Spleen (tissue), 7 donors: Measurements from ENCODE around the gene VWC2.

Experiments used
- POLR2A ChIP-seq, 3 donors: fragments of 450-650 bp; IDR thresholded peaks; one replicate each; pipeline ENCODE4 v1.5.1; 2017; ENCODE audit warnings: antibody characterized with exemption in 3 of 3, mild to moderate bottlenecking in 1 of 3
- TF ChIP-seq, protein P1 (sequence below), 11 experiments: fragments of 200-600 bp in 7 of 11; fragments of 450-650 bp in 4 of 11; sonication (generic) in 4 of 11; IDR thresholded peaks in 8 of 11; conservative IDR thresholded peaks in 3 of 11; 1 replicate in 7 of 11; 2 replicates in 4 of 11; pipeline versions ENCODE4 v1.4.0 to v1.8.0; 2016 to 2021; ENCODE audit warnings: antibody characterized with exemption in 11 of 11, inconsistent platforms in 4 of 11, mild to moderate bottlenecking in 1 of 11
- donor health status: DM: no; HTN: no; CAD: no; lungs with moderate emphysema.
- donor health status: DM: no; HTN: no; CAD: no.
- donor health status: DM: no; HTN: no; CAD: no.

DNA sequence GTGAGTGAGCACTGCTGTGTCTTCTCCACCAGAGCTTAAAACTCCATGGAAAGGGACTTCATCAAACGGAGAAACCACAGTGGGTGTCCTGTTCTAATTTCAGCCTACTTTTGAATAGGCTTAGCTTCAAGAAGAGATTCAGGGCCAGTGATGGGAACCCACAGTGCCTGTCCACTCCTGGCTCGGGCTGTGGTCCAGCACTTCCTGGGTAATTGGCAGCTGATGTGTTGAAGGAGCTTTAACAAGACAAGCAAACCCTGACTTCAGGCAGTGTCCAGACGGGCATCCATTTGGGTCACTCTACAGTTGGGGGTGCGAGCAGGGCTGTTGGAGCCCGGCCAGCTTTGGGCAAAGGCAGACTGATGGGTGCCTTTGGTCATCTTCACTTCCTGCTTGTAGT lies 14.5 kb downstream of the VWC2 start:
- TF ChIP-seq POLR2A (IDR thresholded peaks at IDR 0.05), result no peak
- TF ChIP-seq, protein P1, sequence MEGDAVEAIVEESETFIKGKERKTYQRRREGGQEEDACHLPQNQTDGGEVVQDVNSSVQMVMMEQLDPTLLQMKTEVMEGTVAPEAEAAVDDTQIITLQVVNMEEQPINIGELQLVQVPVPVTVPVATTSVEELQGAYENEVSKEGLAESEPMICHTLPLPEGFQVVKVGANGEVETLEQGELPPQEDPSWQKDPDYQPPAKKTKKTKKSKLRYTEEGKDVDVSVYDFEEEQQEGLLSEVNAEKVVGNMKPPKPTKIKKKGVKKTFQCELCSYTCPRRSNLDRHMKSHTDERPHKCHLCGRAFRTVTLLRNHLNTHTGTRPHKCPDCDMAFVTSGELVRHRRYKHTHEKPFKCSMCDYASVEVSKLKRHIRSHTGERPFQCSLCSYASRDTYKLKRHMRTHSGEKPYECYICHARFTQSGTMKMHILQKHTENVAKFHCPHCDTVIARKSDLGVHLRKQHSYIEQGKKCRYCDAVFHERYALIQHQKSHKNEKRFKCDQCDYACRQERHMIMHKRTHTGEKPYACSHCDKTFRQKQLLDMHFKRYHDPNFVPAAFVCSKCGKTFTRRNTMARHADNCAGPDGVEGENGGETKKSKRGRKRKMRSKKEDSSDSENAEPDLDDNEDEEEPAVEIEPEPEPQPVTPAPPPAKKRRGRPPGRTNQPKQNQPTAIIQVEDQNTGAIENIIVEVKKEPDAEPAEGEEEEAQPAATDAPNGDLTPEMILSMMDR (IDR thresholded peaks at IDR 0.05 in 8 of 11, conservative IDR thresholded peaks at IDR 0.05 in 3 of 11), result no peak
